PFSK-1 (cell line): ENCODE data around the gene PIK3R5.

Experiments
- FOXP2 ChIP-seq: optimal IDR thresholded peaks from 2 replicates; pipeline ENCODE3; 2011; ENCODE audit warnings: borderline replicate concordance, control low read depth, inconsistent platforms; ENCODE audit not compliant: insufficient read depth; ENCODE audit errors: extremely low read length, extremely low read depth
- POLR2AphosphoS5 ChIP-seq: IDR thresholded peaks from 2 replicates; pipeline ENCODE4 v1.6.1; 2012; ENCODE audit warnings: low read depth, mild to moderate bottlenecking, control low read depth, low read length, moderate library complexity
- SIN3A ChIP-seq: IDR thresholded peaks from 2 replicates; pipeline ENCODE4 v1.6.1; 2012; ENCODE audit warnings: mild to moderate bottlenecking, low read length, moderate library complexity, borderline replicate concordance; ENCODE audit not compliant: insufficient read depth
- TAF1 ChIP-seq: IDR thresholded peaks from 2 replicates; pipeline ENCODE4 v1.6.1; 2012; ENCODE audit warnings: low read length, control low read depth, borderline replicate concordance; ENCODE audit not compliant: insufficient read depth
- TF ChIP-seq, protein P1 (sequence below), 2 experiments: IDR thresholded peaks; 2 replicates each; pipeline versions ENCODE4 v1.6.1 to v1.8.0; 2011 to 2012; ENCODE audit warnings: low read depth in 2 of 2, low read length in 2 of 2, control low read depth in 1 of 2, inconsistent platforms in 1 of 2, mild to moderate bottlenecking in 1 of 2, moderate library complexity in 1 of 2; ENCODE audit not compliant: insufficient read depth in 1 of 2

The PIK3R5 gene

DNA sequence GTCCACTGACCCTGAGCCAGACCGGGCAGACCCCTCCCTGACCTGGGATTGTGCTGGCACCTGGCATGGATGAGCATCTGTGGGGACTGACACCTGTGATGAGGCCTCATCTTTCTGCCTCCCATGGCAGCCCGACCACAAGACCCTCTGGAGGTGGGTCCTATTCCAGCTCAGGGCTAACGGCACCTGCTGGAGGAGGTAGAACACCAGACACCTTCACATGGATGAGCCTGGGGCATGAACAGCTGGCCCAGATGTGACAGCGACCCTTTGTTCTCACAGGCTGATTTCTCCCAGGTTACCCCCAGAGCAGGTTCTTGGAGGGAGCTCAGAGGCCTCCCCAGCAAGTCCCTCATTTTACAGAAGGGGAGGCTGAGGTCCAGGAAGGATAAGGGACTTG is 51.6 kb downstream of the PIK3R5 start:
- TF ChIP-seq, protein P1, sequence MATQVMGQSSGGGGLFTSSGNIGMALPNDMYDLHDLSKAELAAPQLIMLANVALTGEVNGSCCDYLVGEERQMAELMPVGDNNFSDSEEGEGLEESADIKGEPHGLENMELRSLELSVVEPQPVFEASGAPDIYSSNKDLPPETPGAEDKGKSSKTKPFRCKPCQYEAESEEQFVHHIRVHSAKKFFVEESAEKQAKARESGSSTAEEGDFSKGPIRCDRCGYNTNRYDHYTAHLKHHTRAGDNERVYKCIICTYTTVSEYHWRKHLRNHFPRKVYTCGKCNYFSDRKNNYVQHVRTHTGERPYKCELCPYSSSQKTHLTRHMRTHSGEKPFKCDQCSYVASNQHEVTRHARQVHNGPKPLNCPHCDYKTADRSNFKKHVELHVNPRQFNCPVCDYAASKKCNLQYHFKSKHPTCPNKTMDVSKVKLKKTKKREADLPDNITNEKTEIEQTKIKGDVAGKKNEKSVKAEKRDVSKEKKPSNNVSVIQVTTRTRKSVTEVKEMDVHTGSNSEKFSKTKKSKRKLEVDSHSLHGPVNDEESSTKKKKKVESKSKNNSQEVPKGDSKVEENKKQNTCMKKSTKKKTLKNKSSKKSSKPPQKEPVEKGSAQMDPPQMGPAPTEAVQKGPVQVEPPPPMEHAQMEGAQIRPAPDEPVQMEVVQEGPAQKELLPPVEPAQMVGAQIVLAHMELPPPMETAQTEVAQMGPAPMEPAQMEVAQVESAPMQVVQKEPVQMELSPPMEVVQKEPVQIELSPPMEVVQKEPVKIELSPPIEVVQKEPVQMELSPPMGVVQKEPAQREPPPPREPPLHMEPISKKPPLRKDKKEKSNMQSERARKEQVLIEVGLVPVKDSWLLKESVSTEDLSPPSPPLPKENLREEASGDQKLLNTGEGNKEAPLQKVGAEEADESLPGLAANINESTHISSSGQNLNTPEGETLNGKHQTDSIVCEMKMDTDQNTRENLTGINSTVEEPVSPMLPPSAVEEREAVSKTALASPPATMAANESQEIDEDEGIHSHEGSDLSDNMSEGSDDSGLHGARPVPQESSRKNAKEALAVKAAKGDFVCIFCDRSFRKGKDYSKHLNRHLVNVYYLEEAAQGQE (IDR thresholded peaks at IDR 0.05; ENCODE audit: insufficient read depth in 1 of 2, low read depth in 2 of 2, low read length in 2 of 2), result no peak
- no peak for TF ChIP-seq SIN3A
- no peak for TF ChIP-seq FOXP2
- TF ChIP-seq TAF1, result no peak
- no peak for TF ChIP-seq POLR2AphosphoS5

DNA sequence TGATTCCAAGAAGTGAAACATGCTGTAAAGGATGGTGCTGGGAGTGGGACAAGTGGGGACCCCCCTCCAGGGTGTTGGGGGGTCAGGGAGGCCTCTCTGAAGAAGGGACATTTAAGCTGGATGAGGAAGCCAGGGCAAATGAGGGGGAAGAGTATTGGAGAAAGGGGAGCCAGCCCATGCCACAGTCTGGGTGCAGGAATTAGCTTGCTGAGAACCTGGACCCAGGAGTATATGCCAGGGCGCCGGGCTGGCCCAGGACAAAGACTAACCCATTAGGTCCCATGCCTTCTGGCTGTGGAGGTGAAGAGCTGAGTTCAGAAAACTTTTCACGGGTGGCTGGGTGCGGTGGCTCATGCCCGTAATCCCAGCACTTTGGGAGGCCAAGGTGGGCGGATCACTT is 52.4 kb downstream of the PIK3R5 start:
- no peak for TF ChIP-seq FOXP2
- no peak for TF ChIP-seq TAF1
- no peak for TF ChIP-seq POLR2AphosphoS5
- TF ChIP-seq SIN3A, result no peak

DNA sequence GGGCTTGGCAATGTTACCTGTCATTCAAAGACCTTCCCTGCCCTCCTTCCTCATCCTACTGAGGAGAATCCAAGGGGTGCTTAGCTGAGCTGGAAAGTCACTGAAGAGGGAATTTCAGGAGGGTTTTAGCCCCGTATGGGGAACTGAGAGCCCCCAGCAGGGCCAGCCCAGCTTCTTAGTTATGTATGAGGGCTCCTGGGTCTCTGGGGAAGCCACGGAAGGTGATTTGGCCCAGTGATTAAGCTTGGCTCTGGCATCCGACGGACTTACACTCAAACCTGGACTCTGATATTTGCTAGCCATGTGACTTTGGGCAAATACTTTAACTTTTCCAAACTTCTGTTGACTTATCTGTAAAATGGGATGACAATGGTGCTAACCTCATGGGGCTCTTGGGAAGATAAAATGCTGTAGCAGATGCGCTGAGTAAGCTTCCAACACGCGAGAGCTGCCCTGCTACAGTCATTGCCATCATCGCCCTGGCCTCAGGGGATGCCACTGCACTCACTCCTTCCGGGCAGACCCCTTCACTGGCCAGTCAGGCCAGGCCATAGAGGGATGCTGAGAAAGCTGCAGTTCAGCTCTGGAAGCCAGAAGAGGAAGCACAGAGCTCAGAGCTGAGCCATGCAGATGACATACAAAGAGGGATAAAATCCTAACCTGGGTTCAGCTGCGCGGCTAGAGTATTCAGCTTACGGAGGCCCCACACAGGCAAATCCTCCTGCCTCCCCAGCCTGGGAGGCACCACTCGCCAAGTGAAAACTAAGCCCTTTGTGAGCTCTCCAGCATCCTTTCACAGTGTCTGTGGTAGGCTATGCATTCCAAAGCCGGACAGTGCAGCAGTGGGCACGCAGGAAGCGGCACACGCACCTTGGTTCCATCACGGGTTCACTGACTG is 53.2 kb downstream of the PIK3R5 start:
- no peak for TF ChIP-seq FOXP2
- no peak for TF ChIP-seq POLR2AphosphoS5
- TF ChIP-seq, protein P1 (IDR thresholded peaks at IDR 0.05; ENCODE audit: insufficient read depth in 1 of 2, low read depth in 2 of 2, low read length in 2 of 2), result no peak
- no peak for TF ChIP-seq TAF1
- TF ChIP-seq SIN3A, result no peak

DNA sequence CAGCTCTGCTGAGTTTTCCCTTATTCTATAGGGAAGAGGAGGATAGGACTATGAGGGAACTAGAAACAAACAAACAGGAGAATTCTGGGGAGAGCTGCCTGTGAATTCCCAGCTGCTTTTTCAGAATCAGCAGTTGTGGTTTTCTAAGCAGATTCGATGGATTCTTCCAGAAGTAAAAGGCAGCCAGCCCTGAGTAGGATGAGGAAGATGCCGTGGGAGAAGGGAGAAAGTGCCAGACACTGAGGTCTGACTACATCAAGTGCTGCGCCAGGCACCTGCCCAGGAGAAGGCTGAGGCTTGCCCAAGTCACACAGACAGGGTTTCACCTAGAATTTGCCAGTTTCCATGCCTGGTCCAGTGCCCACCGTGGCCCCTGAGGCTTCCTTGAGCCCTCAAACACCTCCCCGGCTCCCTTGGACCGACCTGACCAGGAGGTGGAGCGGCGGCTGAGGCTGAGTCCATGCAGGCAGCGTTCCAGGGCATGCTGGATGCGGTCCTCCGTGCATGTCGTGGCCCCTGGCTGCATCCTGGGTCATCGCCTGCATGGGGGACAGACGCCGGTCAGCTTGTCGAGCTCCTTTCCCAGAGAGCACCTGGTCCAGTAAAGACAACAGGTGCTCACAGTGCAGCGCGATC is 54.4 kb downstream of the PIK3R5 start:
- TF ChIP-seq FOXP2, result no peak
- TF ChIP-seq SIN3A, result no peak
- TF ChIP-seq TAF1, result no peak
- TF ChIP-seq, protein P1 (IDR thresholded peaks at IDR 0.05; ENCODE audit: insufficient read depth in 1 of 2, low read depth in 2 of 2, low read length in 2 of 2), result no peak
- no peak for TF ChIP-seq POLR2AphosphoS5

DNA sequence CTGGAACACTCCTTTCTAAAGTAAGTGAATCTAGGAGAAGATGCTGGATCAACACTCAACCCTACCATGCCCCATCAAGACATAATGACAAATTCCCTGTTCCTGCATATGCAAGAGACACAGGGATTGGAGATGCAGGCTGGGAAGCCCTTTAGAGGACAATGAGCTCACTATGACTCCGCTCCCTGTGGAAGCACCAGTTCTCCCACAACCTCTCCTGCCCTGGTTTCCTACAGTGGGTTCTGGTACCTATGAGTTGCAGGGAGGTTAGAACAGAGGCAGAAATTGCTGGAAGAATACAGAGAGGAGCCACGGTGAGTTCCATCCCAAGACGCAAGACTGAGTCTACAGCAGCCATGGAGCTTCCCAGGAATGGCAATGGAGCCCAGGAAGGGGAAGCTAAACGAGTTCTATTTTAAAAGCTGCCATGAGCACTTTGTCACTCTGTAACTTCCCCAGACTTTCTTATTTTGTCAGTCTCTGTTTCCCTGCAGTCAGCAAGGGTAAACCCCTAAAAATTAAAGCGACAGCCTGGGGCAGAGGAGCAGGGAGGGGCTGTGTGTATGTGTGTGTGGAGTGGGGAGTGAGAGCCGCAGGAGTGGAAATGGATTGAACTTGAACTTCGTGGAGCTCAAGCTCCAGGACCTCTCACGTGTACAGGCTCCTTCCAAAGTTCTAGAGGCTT is 55.8 kb downstream of the PIK3R5 start:
- TF ChIP-seq TAF1, result no peak
- TF ChIP-seq POLR2AphosphoS5, result no peak
- TF ChIP-seq FOXP2, result no peak
- TF ChIP-seq, protein P1 (IDR thresholded peaks at IDR 0.05; ENCODE audit: insufficient read depth in 1 of 2, low read depth in 2 of 2, low read length in 2 of 2), result no peak
- no peak for TF ChIP-seq SIN3A
